ENCODE data around the gene HMG20A.
A peak's percentile ranks its signal among the peaks of the same experiment; 100 is the strongest.
"Not testable (repeated sequence)": the region's sequence is repeated elsewhere in the genome, so short reads cannot be mapped to it uniquely, and the experiment has no call there.

Gene HMG20A

DNA sequence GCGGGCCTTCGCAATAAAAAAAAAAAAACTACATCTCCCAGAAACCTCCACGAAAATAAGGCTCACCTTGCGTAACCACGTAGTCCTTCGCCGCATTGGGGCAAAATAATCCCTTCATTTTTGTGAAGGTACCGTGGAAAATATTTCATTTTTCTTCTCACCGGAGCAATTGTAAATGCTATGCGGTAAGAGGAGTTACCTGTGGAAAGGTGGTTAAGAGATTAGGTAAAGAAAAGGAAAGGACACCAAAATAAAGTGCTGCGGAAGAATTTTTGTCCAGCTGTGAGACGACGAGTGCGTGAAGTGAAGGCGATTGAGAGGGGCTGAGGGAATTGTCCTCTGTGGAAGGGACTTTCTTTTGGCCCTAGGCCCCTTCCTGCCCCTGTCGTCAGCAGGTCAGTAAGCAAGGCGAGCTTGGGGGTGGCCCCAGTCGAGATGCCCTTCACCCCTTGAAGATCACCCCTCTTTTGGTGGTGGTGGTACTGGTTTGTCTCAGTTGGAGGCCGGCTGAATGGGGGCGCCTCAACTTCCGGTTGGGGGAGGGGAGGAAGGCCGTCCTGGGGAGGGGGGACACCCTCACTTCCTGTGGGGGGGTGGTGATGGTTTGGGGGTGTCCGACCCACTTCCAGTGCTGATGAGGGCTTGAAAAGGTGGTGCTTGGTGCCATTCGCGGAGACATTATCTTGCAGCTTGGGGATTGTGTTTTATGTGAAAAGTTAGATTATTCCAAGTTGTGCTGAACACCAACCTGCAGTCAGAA lies at the start of gene HMG20A:
Gene HMG20A, plus strand, starts transcription at position 279 of the 760 bp plus-strand sequence. CDS start 37,520 bp downstream, outside the sequence.
- peak; percentile 62 for DNase-seq

GRCh38 chr15:77371850-77372563 lies 48.7 kb upstream of the HMG20A start:
- DNase-seq: no peak

DNA sequence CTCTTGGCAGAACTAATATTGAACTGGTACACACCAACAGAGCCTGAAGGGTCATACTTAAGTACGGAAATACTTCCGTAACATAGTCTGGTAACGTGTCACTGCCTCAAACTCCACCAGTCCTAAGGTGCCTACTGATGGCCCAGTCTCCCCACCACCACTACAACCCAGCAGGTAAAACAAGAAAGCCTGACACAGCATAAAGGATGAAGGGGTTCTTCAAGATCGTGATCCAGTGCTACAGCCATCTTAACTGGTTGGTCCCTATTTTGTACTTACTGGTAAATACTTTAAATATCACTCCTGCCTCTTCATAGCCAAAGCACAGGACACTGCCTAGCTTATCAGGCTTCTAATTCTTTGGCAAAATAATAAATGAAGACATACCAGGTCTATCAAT lies 47.2 kb upstream of the HMG20A start:
- no peak for DNase-seq

GRCh38 chr15:77375133-77375532 lies 45.6 kb upstream of the HMG20A start:
- no peak for DNase-seq

GRCh38 chr15:77376770-77377169 lies 43.9 kb upstream of the HMG20A start:
- DNase-seq: no peak

- DNase-seq: no peak
Observed at GRCh38 chr15:77380033-77380432, 40.7 kb upstream of the HMG20A start.

DNA sequence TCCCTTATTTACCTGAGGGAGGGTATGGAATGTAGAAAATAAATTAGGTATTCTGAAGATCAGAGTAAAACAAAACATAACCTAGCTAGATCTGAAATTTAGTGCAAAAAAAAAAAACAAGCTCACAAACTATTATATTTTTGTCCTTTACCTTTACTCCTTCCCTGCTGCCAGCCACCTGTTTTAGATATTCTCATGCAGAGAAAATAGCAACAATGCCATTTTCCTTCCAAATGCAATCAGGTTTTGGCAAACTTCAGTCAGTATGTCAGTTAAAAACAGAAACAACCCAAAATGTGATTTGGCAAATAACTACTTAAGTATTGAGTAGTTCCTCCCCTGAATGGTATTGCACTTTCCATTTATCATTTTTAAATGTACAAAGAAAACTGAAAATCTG lies 36.6 kb upstream of the HMG20A start:
- DNase-seq: no peak

- DNase-seq: no peak
Observed at GRCh38 chr15:77384589-77385359, 35.9 kb upstream of the HMG20A start.

- DNase-seq: no peak
Observed at GRCh38 chr15:77386626-77387025, 34.1 kb upstream of the HMG20A start.

DNA sequence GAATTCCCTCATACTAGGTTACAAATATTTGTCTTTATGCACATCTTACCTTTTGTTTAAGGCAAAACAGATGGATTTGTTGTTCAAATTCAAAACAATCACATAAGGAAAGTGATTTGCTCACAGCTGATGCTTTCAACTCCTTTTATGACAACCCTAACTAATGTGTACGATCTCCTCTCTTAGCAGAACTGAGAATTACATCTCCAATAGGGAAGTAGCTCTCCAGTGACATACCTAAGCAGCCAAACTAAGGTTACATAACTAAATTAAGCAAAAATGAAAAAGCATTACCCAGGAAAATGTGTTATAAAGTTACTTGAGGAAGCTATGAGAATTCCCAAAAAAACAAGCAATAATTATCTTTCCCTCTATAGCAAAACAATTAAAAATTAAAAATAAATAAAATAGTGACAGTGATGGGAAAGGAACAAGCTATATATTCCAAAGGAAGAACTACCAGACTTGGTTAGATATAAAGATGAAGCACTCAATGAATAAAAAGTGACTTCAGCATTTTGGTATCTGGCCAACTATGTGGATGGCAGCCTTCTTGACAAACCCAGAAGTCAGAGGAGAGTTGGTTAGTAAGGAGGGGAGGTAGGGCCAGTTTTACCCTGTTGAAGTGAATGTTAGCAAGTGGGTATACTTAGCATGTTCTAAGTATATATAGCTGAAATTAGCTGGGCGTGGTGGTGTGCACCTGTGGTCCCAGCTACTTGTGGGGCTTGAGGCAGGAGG lies 33.2 kb upstream of the HMG20A start:
- no peak for DNase-seq

GRCh38 chr15:77391372-77391951 lies 29.2 kb upstream of the HMG20A start:
- no peak for DNase-seq

DNA sequence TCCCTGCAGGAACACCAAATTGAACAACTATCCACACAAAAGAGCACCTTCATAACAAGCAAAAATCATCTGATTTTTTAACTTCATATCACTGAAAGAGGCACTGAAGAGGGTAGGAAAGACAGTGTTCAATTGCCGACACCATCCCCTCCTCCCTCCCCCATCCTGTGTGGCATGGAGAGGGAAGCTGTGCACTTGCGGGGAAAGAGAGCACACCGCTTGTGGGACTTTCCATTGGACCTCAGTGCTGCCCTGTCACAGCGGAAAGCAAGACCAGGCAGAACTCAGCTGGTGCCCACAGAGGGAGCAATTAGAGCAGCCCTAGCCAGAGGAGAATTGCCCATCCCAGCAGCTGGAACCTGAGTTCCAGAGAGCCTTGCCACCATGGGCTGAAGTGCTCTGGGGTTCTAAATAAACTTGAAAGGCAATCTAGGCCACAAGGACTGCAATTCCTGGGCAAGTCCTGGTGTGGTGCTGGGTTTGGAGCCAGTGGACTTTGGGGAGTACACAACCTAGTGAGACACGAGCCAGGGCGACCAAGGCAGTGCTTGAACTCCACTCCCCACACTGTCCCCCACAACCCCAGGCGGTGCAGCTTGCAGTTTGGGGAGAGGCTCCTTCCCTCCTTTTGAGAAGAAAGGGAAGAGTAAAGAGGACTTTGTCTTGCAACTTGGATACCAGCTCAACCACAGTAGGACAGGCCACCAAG lies 27.8 kb upstream of the HMG20A start:
- no peak for DNase-seq

- no peak for DNase-seq
Observed at GRCh38 chr15:77393471-77393840, 27.2 kb upstream of the HMG20A start.

DNA sequence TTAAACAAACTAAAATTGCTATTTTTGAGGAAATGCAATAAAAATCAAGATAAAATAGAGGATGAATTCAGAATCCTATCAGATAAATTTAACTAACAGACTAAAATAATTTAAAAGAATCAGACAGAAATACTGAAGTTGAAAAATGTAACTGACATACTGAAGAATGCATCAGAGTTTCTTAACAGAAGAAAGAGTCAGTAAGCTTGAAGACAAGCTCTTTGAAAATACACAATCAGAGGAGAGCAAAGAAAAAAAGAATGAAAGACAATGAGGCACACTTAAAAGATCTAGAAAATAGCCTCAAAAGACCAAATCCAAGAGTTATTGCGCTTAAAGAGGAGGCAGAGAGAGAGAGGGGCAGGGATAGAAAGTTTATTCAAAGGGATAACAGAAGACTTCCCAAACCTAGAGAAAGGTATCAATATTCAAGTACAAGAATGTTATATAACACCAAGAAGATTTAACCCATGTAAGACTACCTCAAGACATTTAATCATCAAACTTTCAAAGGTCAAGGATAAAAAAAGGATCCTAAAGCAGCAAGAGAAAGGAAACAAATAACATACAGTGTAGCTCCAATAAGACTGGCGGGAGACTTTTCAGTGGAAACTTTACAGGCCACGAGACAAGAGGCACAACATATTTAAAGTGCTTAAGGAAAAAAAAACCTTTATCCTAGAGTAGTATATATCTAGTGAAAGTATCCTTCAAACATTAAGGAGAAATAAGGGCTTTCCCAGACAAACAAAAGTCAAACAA lies 25.5 kb upstream of the HMG20A start:
- no peak for DNase-seq

GRCh38 chr15:77396692-77397091 lies 24.0 kb upstream of the HMG20A start:
- no peak for DNase-seq

DNA sequence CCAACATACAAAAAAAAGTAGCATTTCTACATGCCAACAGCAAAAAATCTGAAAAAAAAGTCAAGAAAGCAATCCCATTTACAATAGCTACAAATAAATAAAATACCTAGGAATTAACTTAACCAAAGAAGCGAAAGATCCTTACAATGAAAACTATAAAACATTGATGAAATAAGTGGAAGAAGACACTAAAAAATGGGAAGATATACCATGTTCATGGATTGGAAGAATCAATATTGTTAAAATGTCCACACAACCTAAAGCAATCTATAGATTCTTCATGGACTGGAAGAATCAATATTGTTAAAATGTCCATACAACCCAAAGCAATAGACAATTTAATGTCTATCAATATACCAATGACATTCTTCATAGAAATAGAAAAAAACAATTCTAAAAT lies 21.8 kb upstream of the HMG20A start:
- DNase-seq: no peak

- DNase-seq: no peak
Observed at GRCh38 chr15:77400258-77400657, 20.4 kb upstream of the HMG20A start.

- DNase-seq: no peak
Observed at GRCh38 chr15:77402740-77403379, 17.8 kb upstream of the HMG20A start.

DNA sequence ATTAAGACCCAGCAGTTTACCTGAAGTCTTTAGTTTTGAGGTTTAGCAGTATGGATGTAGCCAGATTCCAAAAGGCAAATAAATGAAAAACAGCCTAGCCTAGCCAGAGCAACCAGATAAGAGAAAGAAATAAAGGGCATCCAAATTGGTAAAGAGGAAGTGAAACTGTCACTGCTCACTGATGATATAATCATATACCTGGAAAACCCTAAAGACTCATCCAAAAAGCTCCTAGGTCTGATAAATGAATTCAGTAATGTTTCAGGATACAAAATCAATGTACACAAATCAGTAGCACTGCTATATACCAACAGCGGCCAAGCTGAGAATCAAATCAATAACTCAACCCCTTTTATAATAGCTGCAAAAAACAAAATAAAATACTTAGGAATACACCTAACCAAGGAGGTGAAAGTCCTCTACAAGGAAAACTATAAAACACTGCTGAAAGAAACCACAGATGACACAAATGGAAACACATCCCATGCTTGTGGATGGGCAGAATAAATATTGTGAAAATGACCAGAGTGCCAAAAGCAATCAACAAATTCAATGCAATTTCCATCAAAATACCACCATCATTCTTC lies 14.4 kb upstream of the HMG20A start:
- DNase-seq: not testable (repeated sequence)

- DNase-seq: no peak
Observed at GRCh38 chr15:77406846-77407245, 13.8 kb upstream of the HMG20A start.
